Loucy (cell line): ENCODE results near the gene PRR23E.

Source experiments
- EZH2phosphoT487 ChIP-seq: fragments of 200-600 bp; IDR thresholded peaks from 2 replicates; pipeline ENCODE4 v1.6.1; 2018; ENCODE audit warnings: antibody characterized with exemption, mild to moderate bottlenecking, moderate library complexity, borderline replicate concordance
- TF ChIP-seq, protein P1 (sequence below): fragments of 200-600 bp; sonication (generic); conservative IDR thresholded peaks from 2 replicates; pipeline ENCODE4 v1.5.1; 2014; ENCODE audit warnings: mild to moderate bottlenecking, antibody characterized with exemption, low read length

DNA sequence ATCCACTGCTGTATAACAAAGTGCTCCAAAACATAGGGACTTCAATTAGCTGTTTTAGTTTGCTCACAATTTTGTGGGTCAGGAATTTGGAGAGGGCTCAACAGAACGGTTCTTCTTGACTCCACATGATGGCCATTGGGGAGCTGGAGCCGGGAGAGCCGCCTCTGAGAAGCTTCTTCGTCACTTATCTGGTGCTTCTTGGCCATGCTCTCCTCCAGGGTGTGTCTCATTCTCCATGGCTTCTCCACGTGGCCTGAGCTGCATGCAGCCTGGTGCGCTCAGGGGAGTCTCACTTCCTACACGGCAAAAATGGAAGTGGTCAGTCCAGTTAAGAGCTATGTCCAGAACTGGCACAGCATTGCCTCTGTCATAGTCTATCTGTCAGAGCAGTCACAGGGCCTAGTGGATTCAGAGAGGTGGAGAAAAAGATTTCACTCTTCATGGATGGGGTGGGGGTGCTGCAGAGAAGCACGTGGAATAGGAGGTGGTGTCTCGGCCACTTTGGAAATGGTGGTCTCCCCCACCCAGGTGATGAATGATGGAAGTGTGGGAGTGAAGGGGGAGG lies 26.3 kb upstream of the PRR23E start:
- TF ChIP-seq, protein P1, sequence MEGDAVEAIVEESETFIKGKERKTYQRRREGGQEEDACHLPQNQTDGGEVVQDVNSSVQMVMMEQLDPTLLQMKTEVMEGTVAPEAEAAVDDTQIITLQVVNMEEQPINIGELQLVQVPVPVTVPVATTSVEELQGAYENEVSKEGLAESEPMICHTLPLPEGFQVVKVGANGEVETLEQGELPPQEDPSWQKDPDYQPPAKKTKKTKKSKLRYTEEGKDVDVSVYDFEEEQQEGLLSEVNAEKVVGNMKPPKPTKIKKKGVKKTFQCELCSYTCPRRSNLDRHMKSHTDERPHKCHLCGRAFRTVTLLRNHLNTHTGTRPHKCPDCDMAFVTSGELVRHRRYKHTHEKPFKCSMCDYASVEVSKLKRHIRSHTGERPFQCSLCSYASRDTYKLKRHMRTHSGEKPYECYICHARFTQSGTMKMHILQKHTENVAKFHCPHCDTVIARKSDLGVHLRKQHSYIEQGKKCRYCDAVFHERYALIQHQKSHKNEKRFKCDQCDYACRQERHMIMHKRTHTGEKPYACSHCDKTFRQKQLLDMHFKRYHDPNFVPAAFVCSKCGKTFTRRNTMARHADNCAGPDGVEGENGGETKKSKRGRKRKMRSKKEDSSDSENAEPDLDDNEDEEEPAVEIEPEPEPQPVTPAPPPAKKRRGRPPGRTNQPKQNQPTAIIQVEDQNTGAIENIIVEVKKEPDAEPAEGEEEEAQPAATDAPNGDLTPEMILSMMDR: no peak
- TF ChIP-seq EZH2phosphoT487: no peak
